Testis (tissue), 2 donors: ENCODE measurements around the gene MAP3K20.

Experiments
- CTCF ChIP-seq, 3 experiments: fragments of 450-650 bp in 2 of 3; fragments of 200-600 bp in 1 of 3; sonication (generic) in 1 of 3; IDR thresholded peaks; one replicate each; pipeline ENCODE4 v1.5.1; 2016 to 2019; ENCODE audit warnings: antibody characterized with exemption in 3 of 3, mild to moderate bottlenecking in 2 of 3, moderate library complexity in 1 of 3
- POLR2A ChIP-seq: fragments of 450-650 bp; IDR thresholded peaks from one replicate; pipeline ENCODE4 v1.6.1; 2017; ENCODE audit warnings: antibody characterized with exemption, mild to moderate bottlenecking, moderate library complexity

DNA sequence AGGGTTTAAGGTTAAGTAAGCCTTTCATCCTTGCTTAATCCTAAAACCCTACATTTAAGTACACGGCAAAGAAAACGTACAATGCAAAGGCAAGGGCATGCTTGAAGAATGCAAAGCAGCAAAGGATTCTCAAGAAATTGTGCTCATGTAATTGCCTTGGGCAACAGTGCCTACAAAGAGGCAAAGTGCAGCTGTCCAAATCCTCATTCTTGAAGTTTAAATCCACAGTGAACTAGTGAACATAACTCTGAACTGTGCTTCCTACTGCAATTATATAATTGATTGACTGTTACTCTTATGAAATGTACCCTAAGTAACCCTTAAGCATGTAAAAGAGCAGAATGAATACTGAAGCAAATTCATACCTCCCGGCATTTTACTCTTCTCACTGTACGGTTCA is 85.4 kb downstream of the MAP3K20 start:
- no peak for TF ChIP-seq CTCF (IDR thresholded peaks at IDR 0.05)
- no peak for TF ChIP-seq POLR2A
